Measurements from ENCODE around the gene PTPRT.

DNA sequence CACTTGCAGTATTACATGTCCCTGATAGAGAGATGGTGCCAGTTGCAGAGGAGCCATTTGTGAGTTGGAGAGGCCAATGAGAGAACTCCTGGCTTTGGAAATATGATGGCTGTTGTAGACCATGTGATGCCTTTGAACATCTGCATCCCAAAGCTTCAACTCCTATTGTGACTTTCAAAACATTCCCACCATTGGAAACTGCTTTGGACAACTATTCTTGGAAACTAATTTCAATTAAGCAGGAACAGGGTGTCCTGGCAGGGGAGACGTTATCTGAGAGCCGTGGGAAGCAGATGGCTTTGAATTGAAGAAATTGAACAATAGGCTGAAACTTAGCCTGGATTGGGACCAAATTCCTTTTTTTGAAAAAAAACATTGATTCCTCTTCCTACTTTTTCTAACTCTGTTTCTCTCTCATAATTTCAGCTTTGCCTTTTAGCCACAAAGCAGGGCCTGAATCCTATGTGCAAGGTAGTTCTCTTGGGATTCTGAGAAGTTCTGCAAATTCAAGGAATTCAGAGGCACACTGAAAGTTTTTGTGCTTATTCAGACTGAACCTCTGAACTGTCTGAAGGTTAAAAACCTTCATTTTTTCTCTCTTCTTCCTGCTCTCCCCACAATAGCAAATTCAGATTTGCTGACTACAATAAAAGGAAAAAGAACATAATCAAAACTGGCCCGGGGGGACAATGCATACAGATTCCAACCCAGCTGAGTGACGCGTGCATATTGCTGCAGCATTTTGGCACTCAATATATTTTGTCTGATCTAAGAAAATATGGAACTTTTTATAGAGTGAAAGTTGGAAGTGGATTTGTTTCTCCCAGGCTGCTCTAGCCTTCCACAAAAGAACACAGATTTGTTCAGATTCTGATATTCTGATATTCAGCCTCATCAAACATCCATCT, 851.2 kb downstream of the PTPRT start:
- TF ChIP-seq, protein P1, sequence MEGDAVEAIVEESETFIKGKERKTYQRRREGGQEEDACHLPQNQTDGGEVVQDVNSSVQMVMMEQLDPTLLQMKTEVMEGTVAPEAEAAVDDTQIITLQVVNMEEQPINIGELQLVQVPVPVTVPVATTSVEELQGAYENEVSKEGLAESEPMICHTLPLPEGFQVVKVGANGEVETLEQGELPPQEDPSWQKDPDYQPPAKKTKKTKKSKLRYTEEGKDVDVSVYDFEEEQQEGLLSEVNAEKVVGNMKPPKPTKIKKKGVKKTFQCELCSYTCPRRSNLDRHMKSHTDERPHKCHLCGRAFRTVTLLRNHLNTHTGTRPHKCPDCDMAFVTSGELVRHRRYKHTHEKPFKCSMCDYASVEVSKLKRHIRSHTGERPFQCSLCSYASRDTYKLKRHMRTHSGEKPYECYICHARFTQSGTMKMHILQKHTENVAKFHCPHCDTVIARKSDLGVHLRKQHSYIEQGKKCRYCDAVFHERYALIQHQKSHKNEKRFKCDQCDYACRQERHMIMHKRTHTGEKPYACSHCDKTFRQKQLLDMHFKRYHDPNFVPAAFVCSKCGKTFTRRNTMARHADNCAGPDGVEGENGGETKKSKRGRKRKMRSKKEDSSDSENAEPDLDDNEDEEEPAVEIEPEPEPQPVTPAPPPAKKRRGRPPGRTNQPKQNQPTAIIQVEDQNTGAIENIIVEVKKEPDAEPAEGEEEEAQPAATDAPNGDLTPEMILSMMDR (IDR thresholded peaks at IDR 0.05), result no peak
- TF ChIP-seq POLR2AphosphoS5 (IDR thresholded peaks at IDR 0.05), result peak in 2 of 3 donors; percentile 32 to 69
- TF ChIP-seq POLR2A (IDR thresholded peaks at IDR 0.05), result no peak

Measured in breast epithelium (tissue), 3 donors.